Measurements from ENCODE around the gene LRRN2.

LRRN2 gene

GRCh38 chr1:204712708-204713430 lies 27.3 kb upstream of the LRRN2 start:
- no peak for DNase-seq (ENCODE audit: low read depth)

- DNase-seq (ENCODE audit: low read depth) = no peak
Observed at GRCh38 chr1:204711947-204712701, 26.6 kb upstream of the LRRN2 start.

GRCh38 chr1:204711103-204711946 lies 25.8 kb upstream of the LRRN2 start:
- DNase-seq (ENCODE audit: low read depth) = no peak

- DNase-seq (ENCODE audit: low read depth) = no peak
Observed at GRCh38 chr1:204709960-204710912, 24.7 kb upstream of the LRRN2 start.

- DNase-seq (ENCODE audit: low read depth) = no peak
Observed at GRCh38 chr1:204709021-204709420, 23.5 kb upstream of the LRRN2 start.

- DNase-seq (ENCODE audit: low read depth) = no peak
Observed at GRCh38 chr1:204706838-204707509, 21.4 kb upstream of the LRRN2 start.

GRCh38 chr1:204705888-204706837 lies 20.6 kb upstream of the LRRN2 start:
- no peak for DNase-seq (ENCODE audit: low read depth)

GRCh38 chr1:204705493-204705811 lies 19.9 kb upstream of the LRRN2 start:
- no peak for DNase-seq (ENCODE audit: low read depth)

GRCh38 chr1:204704794-204705492 lies 19.4 kb upstream of the LRRN2 start:
- DNase-seq (ENCODE audit: low read depth) = no peak

GRCh38 chr1:204703826-204704612 lies 18.5 kb upstream of the LRRN2 start:
- DNase-seq (ENCODE audit: low read depth) = no peak

GRCh38 chr1:204703268-204703664 lies 17.7 kb upstream of the LRRN2 start:
- DNase-seq (ENCODE audit: low read depth) = no peak

- no peak for DNase-seq (ENCODE audit: low read depth)
Observed at GRCh38 chr1:204702552-204703267, 17.2 kb upstream of the LRRN2 start.

- DNase-seq (ENCODE audit: low read depth) = no peak
Observed at GRCh38 chr1:204701229-204701628, 15.7 kb upstream of the LRRN2 start.

GRCh38 chr1:204697893-204698292 lies 12.4 kb upstream of the LRRN2 start:
- DNase-seq (ENCODE audit: low read depth) = no peak

- DNase-seq (ENCODE audit: low read depth) = no peak
Observed at GRCh38 chr1:204696606-204697005, 11.1 kb upstream of the LRRN2 start.

GRCh38 chr1:204695692-204696091 lies 10.2 kb upstream of the LRRN2 start:
- DNase-seq (ENCODE audit: low read depth) = no peak

GRCh38 chr1:204694145-204694544 lies 8.6 kb upstream of the LRRN2 start:
- DNase-seq (ENCODE audit: low read depth) = no peak

- DNase-seq (ENCODE audit: low read depth) = no peak
Observed at GRCh38 chr1:204692841-204693356, 7.4 kb upstream of the LRRN2 start.
